HEK293 (cell line): ENCODE data around the gene GPR18.

Experiments
- CTCF ChIA-PET: fragments of 350-600 bp; formaldehyde crosslinking; extraction: SDS; loops from one replicate; lab custom pipeline; 2021; ENCODE audit warnings: antibody characterized with exemption; lab: Yijun Ruan, JAX
- POLR2A ChIA-PET: fragments of 300-600 bp; formaldehyde crosslinking; extraction: SDS; loops from one replicate; lab custom pipeline; 2020; ENCODE audit warnings: antibody characterized with exemption, inconsistent platforms; lab: Yijun Ruan, JAX
- H3K27ac ChIP-seq: fragments of 200-500 bp; sonication (Bioruptor generic); 2 replicates; pipeline ENCODE4 v1.5.1; 2014; ENCODE audit warnings: low read depth, low read length, control low read depth, inconsistent platforms; ENCODE audit errors: extremely low read depth
- H3K36me3 ChIP-seq, 2 experiments: fragments of 200-500 bp in 1 of 2; sonication (Bioruptor generic) in 1 of 2; 1 replicate in 1 of 2; 2 replicates in 1 of 2; pipeline ENCODE4 v1.5.1; 2014 to 2017; ENCODE audit warnings: inconsistent platforms in 2 of 2, low read length in 2 of 2; ENCODE audit not compliant: control insufficient read depth in 2 of 2, insufficient read depth in 1 of 2
- H3K4me1 ChIP-seq: fragments of 200-500 bp; sonication (Bioruptor generic); 2 replicates; pipeline ENCODE4 v1.5.1; 2014; ENCODE audit warnings: mild to moderate bottlenecking, low read length, inconsistent platforms; ENCODE audit not compliant: control insufficient read depth, insufficient read depth
- H3K4me3 ChIP-seq: 2 replicates; pipeline ENCODE4 v1.5.1; 2011; ENCODE audit warnings: low read depth, mild to moderate bottlenecking, control low read depth, low read length, moderate library complexity
- H3K9me3 ChIP-seq: fragments of 200-500 bp; sonication (Bioruptor generic); 2 replicates; pipeline ENCODE4 v1.5.1; 2014; ENCODE audit warnings: low read depth, low read length, inconsistent platforms; ENCODE audit not compliant: control insufficient read depth, insufficient read depth
- GLI2 ChIP-seq: fragments of 450-650 bp; formaldehyde crosslinking; IDR thresholded peaks from 2 replicates; pipeline ENCODE4; 2017; ENCODE audit warnings: missing biosample characterization, missing genetic modification characterization, low read depth, borderline replicate concordance
- GLI4 ChIP-seq: fragments of 450-650 bp; formaldehyde crosslinking; IDR thresholded peaks from 2 replicates; pipeline ENCODE4 v1.5.1; 2016; ENCODE audit warnings: missing biosample characterization, missing genetic modification characterization
- GLIS1 ChIP-seq: fragments of 450-650 bp; formaldehyde crosslinking; IDR thresholded peaks from 2 replicates; pipeline ENCODE4 v1.5.1; 2016; ENCODE audit warnings: missing biosample characterization, missing genetic modification characterization
- HOXA7 ChIP-seq: sonication (generic); formaldehyde crosslinking; IDR thresholded peaks from 2 replicates; pipeline ENCODE4 v1.8.1; 2022; ENCODE audit warnings: missing genetic modification reagents, borderline replicate concordance
- MZF1 ChIP-seq: fragments of 450-650 bp; formaldehyde crosslinking; IDR thresholded peaks from 2 replicates; pipeline ENCODE4 v1.5.1; 2017; ENCODE audit warnings: missing biosample characterization, missing genetic modification characterization, borderline replicate concordance
- OSR2 ChIP-seq: fragments of 450-650 bp; formaldehyde crosslinking; IDR thresholded peaks from 2 replicates; pipeline ENCODE4 v1.5.1; 2016; ENCODE audit warnings: missing biosample characterization, missing genetic modification characterization
- OVOL3 ChIP-seq: fragments of 450-650 bp; formaldehyde crosslinking; IDR thresholded peaks from 2 replicates; pipeline ENCODE4 v1.5.1; 2016; ENCODE audit warnings: missing biosample characterization, missing genetic modification characterization
- SP3 ChIP-seq: fragments of 450-650 bp; formaldehyde crosslinking; IDR thresholded peaks from 2 replicates; pipeline ENCODE4 v1.5.1; 2016; ENCODE audit warnings: missing biosample characterization, missing genetic modification characterization
- ZBTB17 ChIP-seq: fragments of 450-650 bp; formaldehyde crosslinking; IDR thresholded peaks from 2 replicates; pipeline ENCODE4 v1.5.1; 2016; ENCODE audit warnings: missing biosample characterization, missing genetic modification characterization
- ZBTB21 ChIP-seq: fragments of 450-650 bp; formaldehyde crosslinking; IDR thresholded peaks from 2 replicates; pipeline ENCODE4 v1.5.1; 2017; ENCODE audit warnings: missing biosample characterization, missing genetic modification characterization
- ZFP3 ChIP-seq: fragments of 450-650 bp; formaldehyde crosslinking; IDR thresholded peaks from 2 replicates; pipeline ENCODE4 v1.5.1; 2016; ENCODE audit warnings: low read depth, missing biosample characterization, missing genetic modification characterization
- ZNF2 ChIP-seq: fragments of 450-650 bp; formaldehyde crosslinking; IDR thresholded peaks from 2 replicates; pipeline ENCODE4 v1.5.1; 2016; ENCODE audit warnings: missing biosample characterization, missing genetic modification characterization
- ZNF223 ChIP-seq: fragments of 450-650 bp; formaldehyde crosslinking; IDR thresholded peaks from 2 replicates; pipeline ENCODE4 v1.5.1; 2016; ENCODE audit warnings: missing biosample characterization, missing genetic modification characterization
- ZNF311 ChIP-seq: fragments of 450-650 bp; formaldehyde crosslinking; IDR thresholded peaks from 2 replicates; pipeline ENCODE4 v1.5.1; 2017; ENCODE audit warnings: missing biosample characterization, missing genetic modification characterization, borderline replicate concordance
- ZNF37A ChIP-seq: fragments of 450-650 bp; IDR thresholded peaks from 2 replicates; pipeline ENCODE4 v1.5.1; 2018; ENCODE audit warnings: missing biosample characterization, missing genetic modification characterization
- ZNF426 ChIP-seq: fragments of 450-650 bp; formaldehyde crosslinking; IDR thresholded peaks from 2 replicates; pipeline ENCODE4 v1.5.1; 2017; ENCODE audit warnings: missing biosample characterization, missing genetic modification characterization, mild to moderate bottlenecking, inconsistent platforms, moderate library complexity
- ZNF521 ChIP-seq: fragments of 450-650 bp; formaldehyde crosslinking; IDR thresholded peaks from 2 replicates; pipeline ENCODE4 v1.5.1; 2017; ENCODE audit warnings: missing biosample characterization, mild to moderate bottlenecking, missing genetic modification characterization
- ZNF530 ChIP-seq: fragments of 450-650 bp; formaldehyde crosslinking; IDR thresholded peaks from 2 replicates; pipeline ENCODE4 v1.5.1; 2016; ENCODE audit warnings: low read depth, missing biosample characterization, missing genetic modification characterization
- ZNF548 ChIP-seq: fragments of 450-650 bp; formaldehyde crosslinking; IDR thresholded peaks from 2 replicates; pipeline ENCODE4 v1.5.1; 2016; ENCODE audit warnings: missing biosample characterization, missing genetic modification characterization
- ZNF555 ChIP-seq: fragments of 450-650 bp; formaldehyde crosslinking; conservative IDR thresholded peaks from 2 replicates; pipeline ENCODE4 v1.5.1; 2017; ENCODE audit warnings: missing biosample characterization, mild to moderate bottlenecking, missing genetic modification characterization, inconsistent platforms
- ZNF560 ChIP-seq: fragments of 450-650 bp; formaldehyde crosslinking; IDR thresholded peaks from 2 replicates; pipeline ENCODE4 v1.5.1; 2017; ENCODE audit warnings: missing biosample characterization, missing genetic modification characterization, borderline replicate concordance
- ZNF596 ChIP-seq: fragments of 450-650 bp; IDR thresholded peaks from 2 replicates; pipeline ENCODE4 v1.5.0; 2018; ENCODE audit warnings: missing biosample characterization, mild to moderate bottlenecking, missing genetic modification characterization, moderate library complexity
- ZNF600 ChIP-seq: fragments of 450-650 bp; formaldehyde crosslinking; IDR thresholded peaks from 2 replicates; pipeline ENCODE4 v1.5.1; 2016; ENCODE audit warnings: missing biosample characterization, missing genetic modification characterization
- ZNF843 ChIP-seq: fragments of 450-650 bp; formaldehyde crosslinking; IDR thresholded peaks from 2 replicates; pipeline ENCODE4 v1.5.1; 2016; ENCODE audit warnings: missing biosample characterization, missing genetic modification characterization
- ZSCAN23 ChIP-seq: fragments of 450-650 bp; formaldehyde crosslinking; IDR thresholded peaks from 2 replicates; pipeline ENCODE4 v1.5.1; 2016; ENCODE audit warnings: missing biosample characterization, missing genetic modification characterization
- ZSCAN30 ChIP-seq: fragments of 450-650 bp; IDR thresholded peaks from 2 replicates; pipeline ENCODE4 v1.5.1; 2018; ENCODE audit warnings: missing biosample characterization, mild to moderate bottlenecking, missing genetic modification characterization, moderate library complexity
- TF ChIP-seq, protein P1 (sequence below): fragments of 450-650 bp; formaldehyde crosslinking; IDR thresholded peaks from 2 replicates; pipeline ENCODE4 v1.5.1; 2016; ENCODE audit warnings: missing biosample characterization, missing genetic modification characterization
- TF ChIP-seq, protein P2 (sequence below): fragments of 450-650 bp; formaldehyde crosslinking; IDR thresholded peaks from 2 replicates; pipeline ENCODE4 v1.5.1; 2017; ENCODE audit warnings: missing biosample characterization, missing genetic modification characterization

The GPR18 gene

DNA sequence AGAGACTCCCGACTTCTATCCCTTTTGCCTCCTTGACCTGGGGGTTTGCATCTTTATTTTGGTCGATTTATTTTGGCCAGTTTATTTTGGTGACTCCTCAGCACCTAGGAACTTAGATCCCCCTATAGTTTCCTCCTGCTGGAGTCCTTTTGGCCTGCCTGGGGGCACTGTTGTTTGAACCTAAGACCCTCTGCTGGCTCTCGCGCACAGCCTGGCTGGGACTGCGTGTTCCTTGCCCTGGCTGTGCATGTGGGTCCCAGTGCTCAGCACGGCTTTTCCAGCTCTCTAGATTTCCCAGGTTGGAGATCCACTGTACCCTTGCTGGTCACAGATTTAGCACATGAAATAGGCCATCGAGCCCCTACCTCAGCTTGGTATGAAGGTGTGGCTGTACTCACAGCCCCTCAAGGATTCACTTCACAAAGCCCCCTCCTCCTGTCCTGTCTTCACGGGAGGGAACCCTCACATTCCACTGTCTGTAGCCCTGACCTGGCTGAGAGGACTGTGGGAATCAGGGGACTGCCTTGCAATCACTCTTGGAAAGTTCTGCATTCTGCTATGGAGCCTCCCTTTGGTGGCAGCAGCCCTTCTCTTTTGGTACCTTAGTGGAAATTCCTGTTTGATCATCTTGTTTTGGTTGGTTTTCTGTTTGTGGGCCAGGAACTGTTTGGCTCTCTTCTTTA is 49.2 kb downstream of the GPR18 start:
- H3K27ac ChIP-seq = no peak overlapping the region
- TF ChIP-seq GLI4 (tag by site-specific recombination) (no peak), ZNF600 (no peak), ZNF2 (tag by site-specific recombination) (no peak), SP3 (tag by site-specific recombination) (no peak), ZBTB17 (tag by site-specific recombination) (0 out of 2 replicates have a peak, but pooled peaks have one; percentile 27)
- TF ChIP-seq, protein P1, sequence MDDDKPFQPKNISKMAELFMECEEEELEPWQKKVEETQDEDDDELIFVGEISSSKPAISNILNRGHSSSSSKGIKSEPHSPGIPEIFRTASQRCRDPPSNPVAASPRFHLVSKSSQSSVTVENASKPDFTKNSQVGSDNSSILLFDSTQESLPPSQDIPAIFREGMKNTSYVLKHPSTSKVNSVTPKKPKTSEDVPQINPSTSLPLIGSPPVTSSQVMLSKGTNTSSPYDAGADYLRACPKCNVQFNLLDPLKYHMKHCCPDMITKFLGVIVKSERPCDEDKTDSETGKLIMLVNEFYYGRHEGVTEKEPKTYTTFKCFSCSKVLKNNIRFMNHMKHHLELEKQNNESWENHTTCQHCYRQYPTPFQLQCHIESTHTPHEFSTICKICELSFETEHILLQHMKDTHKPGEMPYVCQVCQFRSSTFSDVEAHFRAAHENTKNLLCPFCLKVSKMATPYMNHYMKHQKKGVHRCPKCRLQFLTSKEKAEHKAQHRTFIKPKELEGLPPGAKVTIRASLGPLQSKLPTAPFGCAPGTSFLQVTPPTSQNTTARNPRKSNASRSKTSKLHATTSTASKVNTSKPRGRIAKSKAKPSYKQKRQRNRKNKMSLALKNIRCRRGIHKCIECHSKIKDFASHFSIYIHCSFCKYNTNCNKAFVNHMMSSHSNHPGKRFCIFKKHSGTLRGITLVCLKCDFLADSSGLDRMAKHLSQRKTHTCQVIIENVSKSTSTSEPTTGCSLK (tag by site-specific recombination) = no peak
- ChIA-PET CTCF (no interaction called here), POLR2A (no interaction called here)
- H3K9me3 ChIP-seq = no peaks in the 10 kb centered on the region
- H3K36me3 ChIP-seq = peaks cover 0 to 4% of the 10 kb centered on the region in 2 experiments; a peak in 2 of 3 replicates
- H3K4me1 ChIP-seq = no peaks in the 10 kb centered on the region
- no peak overlapping the region for H3K4me3 ChIP-seq

DNA sequence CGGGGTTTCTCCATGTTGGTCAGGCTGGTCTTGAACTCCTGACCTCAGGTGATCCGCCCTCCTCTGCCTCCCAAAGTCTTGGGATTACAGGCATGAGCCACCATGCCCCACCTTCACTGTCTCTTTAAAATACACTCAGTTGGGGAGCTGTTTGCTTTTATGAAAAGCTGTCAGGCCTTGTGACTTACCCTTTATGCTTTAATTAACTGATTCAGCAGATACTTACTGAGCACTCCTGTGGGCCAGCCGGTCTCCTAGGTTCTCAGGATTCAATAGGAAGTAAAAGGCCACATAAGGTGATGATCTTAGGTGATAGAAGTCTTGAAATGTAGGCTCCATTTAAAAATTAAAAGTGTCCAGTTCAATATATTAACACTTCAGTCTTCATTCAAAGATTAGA is 50.0 kb downstream of the GPR18 start:
- Histone ChIP-seq H3K4me1 (no peaks in the 10 kb centered on the region), H3K4me3 (no peak overlapping the region), H3K27ac (no peak overlapping the region), H3K36me3 (peaks cover 0 to 8% of the 10 kb centered on the region in 2 experiments; a peak in 2 of 3 replicates), H3K9me3 (no peaks in the 10 kb centered on the region)
- peak; percentile 48 for TF ChIP-seq GLIS1 (tag by site-specific recombination)
- no peak for TF ChIP-seq ZNF560 (tag by site-specific recombination)
- ChIA-PET CTCF (interaction anchor here (1.0 kb wide), 1 partner anchor 32 kb away, joined by 5 read pairs; no protein-coding TSS in a partner anchor), POLR2A (no interaction called here)

DNA sequence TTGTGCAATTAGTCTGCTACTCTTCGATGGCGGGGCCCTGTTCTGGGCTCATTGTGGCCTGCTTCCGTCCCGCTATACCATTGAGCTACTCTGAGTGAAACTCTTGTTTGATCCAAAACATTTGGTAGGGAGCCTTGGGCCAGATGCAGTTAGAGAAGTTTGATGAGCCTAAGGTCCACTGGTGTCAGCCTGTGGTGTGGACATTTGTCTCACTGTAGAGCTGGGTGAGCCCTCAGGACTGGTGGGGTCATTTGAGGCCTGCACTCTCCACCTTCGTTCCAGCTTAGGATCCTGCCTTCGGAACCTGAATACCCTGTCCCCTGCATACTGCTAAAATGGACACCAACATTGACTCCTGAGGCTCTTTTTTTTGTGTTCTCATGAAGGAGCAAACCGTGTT is 50.7 kb downstream of the GPR18 start:
- no peak overlapping the region for H3K4me3 ChIP-seq
- H3K36me3 ChIP-seq = peaks cover 0 to 8% of the 10 kb centered on the region in 2 experiments; a peak in 1 of 3 replicates
- H3K27ac ChIP-seq = no peak overlapping the region
- POLR2A ChIA-PET = no interaction called here
- H3K4me1 ChIP-seq = no peaks in the 10 kb centered on the region
- no peaks in the 10 kb centered on the region for H3K9me3 ChIP-seq
- CTCF ChIA-PET = interaction anchor here (0.6 to 1.0 kb wide), 2 partner anchors 31 to 774 kb away, joined by 5 read pairs; no protein-coding TSS in a partner anchor
- TF ChIP-seq MZF1 (tag by site-specific recombination) = no peak
- TF ChIP-seq ZNF223 (tag by site-specific recombination) = no peak
- no peak for TF ChIP-seq ZBTB21 (tag by site-specific recombination)
- no peak for TF ChIP-seq HOXA7 (CRISPR knock-in tag)
- TF ChIP-seq, protein P2, sequence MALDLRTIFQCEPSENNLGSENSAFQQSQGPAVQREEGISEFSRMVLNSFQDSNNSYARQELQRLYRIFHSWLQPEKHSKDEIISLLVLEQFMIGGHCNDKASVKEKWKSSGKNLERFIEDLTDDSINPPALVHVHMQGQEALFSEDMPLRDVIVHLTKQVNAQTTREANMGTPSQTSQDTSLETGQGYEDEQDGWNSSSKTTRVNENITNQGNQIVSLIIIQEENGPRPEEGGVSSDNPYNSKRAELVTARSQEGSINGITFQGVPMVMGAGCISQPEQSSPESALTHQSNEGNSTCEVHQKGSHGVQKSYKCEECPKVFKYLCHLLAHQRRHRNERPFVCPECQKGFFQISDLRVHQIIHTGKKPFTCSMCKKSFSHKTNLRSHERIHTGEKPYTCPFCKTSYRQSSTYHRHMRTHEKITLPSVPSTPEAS (tag by site-specific recombination) = no peak
- no peak for TF ChIP-seq ZNF548 (tag by site-specific recombination)
- TF ChIP-seq GLI2 (tag by site-specific recombination) = no peak
- TF ChIP-seq ZNF37A (tag by site-specific recombination) = no peak
- no peak for TF ChIP-seq ZFP3 (tag by site-specific recombination)
- no peak for TF ChIP-seq ZNF555 (tag by site-specific recombination)
- TF ChIP-seq ZNF426 (tag by site-specific recombination) = no peak
- no peak for TF ChIP-seq OVOL3 (tag by site-specific recombination)
- no peak for TF ChIP-seq OSR2 (tag by site-specific recombination)
- no peak for TF ChIP-seq ZSCAN30 (tag by site-specific recombination)
- no peak for TF ChIP-seq ZNF843 (tag by site-specific recombination)
- no peak for TF ChIP-seq ZSCAN23 (tag by site-specific recombination)
- TF ChIP-seq ZNF311 (tag by site-specific recombination) = no peak
- no peak for TF ChIP-seq ZNF596 (tag by site-specific recombination)
- TF ChIP-seq ZNF521 (tag by site-specific recombination) = no peak
- TF ChIP-seq ZNF530 = no peak
